ENCODE measurements around the gene KLF6. TPM values are rescaled to one million over a fixed set of nuclear protein-coding genes. Genes with fewer than 3 reads are reported as not detected.

KLF6 gene
- total RNA-seq, 1 experiment from 2014 or later, result 27.7 TPM

DNA sequence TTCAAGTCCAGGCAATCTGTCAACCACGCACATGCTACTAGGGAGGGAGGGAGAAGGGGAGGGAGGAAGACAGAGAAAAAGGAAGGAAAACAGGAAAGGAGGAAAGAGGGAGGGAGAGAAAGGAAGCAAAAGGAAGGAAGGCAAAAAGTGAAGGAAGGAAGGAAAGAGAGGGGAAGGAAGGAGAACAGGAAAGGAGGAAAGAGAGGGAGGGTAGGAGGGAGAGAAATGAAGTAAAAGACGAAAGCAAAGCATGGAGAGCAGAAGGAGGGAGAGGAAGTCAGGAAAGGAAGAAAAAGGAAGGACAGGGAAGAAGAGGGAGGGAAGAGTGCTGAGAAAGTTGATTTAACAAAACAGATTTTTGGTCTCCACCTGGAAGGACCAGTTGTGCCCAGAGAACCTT is 25.6 kb downstream of the KLF6 start:
- intact Hi-C loops (cut with micrococcal nuclease; ENCODE audit: unreplicated experiment), result no loop called here
- Histone ChIP-seq H2AFZ (no peak overlapping the region), H3F3A (ENCODE audit: insufficient read depth, low read depth) (peaks cover 66% of the 10 kb centered on the region), H3K4me1 (replicated peaks; ENCODE audit: insufficient read depth) (peaks cover 88% of the 10 kb centered on the region), H3K4me3 (no peak overlapping the region), H3K9me3 (ENCODE audit: insufficient read depth, low read depth) (no peaks in the 10 kb centered on the region), H3K79me2 (ENCODE audit: low read depth) (no peaks in the 10 kb centered on the region; the same call in 1 of the 2 replicates), H3K27ac (no peak overlapping the region), H3K27me3 (ENCODE audit: insufficient read depth, low read depth) (no peaks in the 10 kb centered on the region), H3K9me2 (ENCODE audit: insufficient read depth) (no peaks in the 10 kb centered on the region), H3K36me3 (ENCODE audit: low read depth) (no peaks in the 10 kb centered on the region), H4K20me1 (ENCODE audit: insufficient read depth) (no peaks in the 10 kb centered on the region), H3K4me2 (0 out of 2 replicates have a peak overlapping the region, but pooled peaks have one; percentile 68)
- ChIA-PET POLR2A (ENCODE audit: unreplicated experiment) (no interaction called here), CTCF (no interaction called here)
- no peak for DNase-seq
- no peak for TF ChIP-seq EZH2 (IDR thresholded peaks at IDR 0.05; ENCODE audit: low read depth)
- TF ChIP-seq, protein P1, sequence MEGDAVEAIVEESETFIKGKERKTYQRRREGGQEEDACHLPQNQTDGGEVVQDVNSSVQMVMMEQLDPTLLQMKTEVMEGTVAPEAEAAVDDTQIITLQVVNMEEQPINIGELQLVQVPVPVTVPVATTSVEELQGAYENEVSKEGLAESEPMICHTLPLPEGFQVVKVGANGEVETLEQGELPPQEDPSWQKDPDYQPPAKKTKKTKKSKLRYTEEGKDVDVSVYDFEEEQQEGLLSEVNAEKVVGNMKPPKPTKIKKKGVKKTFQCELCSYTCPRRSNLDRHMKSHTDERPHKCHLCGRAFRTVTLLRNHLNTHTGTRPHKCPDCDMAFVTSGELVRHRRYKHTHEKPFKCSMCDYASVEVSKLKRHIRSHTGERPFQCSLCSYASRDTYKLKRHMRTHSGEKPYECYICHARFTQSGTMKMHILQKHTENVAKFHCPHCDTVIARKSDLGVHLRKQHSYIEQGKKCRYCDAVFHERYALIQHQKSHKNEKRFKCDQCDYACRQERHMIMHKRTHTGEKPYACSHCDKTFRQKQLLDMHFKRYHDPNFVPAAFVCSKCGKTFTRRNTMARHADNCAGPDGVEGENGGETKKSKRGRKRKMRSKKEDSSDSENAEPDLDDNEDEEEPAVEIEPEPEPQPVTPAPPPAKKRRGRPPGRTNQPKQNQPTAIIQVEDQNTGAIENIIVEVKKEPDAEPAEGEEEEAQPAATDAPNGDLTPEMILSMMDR (conservative IDR thresholded peaks at IDR 0.05), result no peak
- no TSS peak for BruUV-seq (replicated peaks)

DNA sequence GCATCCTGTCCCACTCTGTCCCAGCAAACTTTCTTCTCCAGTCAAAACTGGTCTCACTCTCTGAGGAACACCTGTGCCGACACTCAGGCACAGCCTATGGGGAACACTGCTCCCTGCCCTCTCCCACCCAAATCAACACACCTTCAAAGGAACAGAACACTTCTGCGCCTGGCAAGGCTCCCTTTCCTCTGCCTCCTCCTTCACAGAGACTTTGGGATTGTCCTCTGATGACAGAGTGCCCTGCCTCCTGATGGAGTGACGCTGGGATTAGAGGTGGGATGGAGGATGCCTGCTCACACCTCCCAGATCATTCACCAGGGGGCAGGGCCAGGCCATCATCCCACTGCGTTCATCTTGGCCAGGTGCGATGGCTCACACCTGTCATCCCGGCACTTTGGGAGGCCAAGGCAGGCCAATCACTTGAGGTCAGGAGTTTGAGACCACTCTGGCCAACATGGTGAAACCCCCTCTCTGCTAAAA is 26.5 kb downstream of the KLF6 start:
- H3K27me3 ChIP-seq (ENCODE audit: insufficient read depth, low read depth), result no peaks in the 10 kb centered on the region
- H3K9me3 ChIP-seq (ENCODE audit: insufficient read depth, low read depth), result no peaks in the 10 kb centered on the region
- no peak overlapping the region for H2AFZ ChIP-seq
- intact Hi-C loops (cut with micrococcal nuclease; ENCODE audit: unreplicated experiment), result no loop called here
- peaks cover 84% of the 10 kb centered on the region for H3K4me1 ChIP-seq (replicated peaks; ENCODE audit: insufficient read depth)
- no peak for DNase-seq
- H4K20me1 ChIP-seq (ENCODE audit: insufficient read depth), result no peaks in the 10 kb centered on the region
- H3K36me3 ChIP-seq (ENCODE audit: low read depth), result no peaks in the 10 kb centered on the region
- H3K4me2 ChIP-seq, result peak overlapping the region; percentile 68
- no peaks in the 10 kb centered on the region for H3K9me2 ChIP-seq (ENCODE audit: insufficient read depth)
- POLR2A ChIA-PET (ENCODE audit: unreplicated experiment), result interaction anchor here (0.7 kb wide), 1 partner anchor 89 kb away, joined by 4 read pairs; no protein-coding TSS in a partner anchor
- BruUV-seq (replicated peaks), result no TSS peak
- CTCF ChIA-PET, result no interaction called here
- H3F3A ChIP-seq (ENCODE audit: insufficient read depth, low read depth), result peaks cover 62% of the 10 kb centered on the region
- H3K27ac ChIP-seq, result peak overlapping the region; percentile 92
- no peak overlapping the region for H3K4me3 ChIP-seq
- no peaks in the 10 kb centered on the region; the same call in 1 of the 2 replicates for H3K79me2 ChIP-seq (ENCODE audit: low read depth)
- TF ChIP-seq, protein P1 (conservative IDR thresholded peaks at IDR 0.05), result no peak
- no peak for TF ChIP-seq EZH2 (IDR thresholded peaks at IDR 0.05; ENCODE audit: low read depth)

DNA sequence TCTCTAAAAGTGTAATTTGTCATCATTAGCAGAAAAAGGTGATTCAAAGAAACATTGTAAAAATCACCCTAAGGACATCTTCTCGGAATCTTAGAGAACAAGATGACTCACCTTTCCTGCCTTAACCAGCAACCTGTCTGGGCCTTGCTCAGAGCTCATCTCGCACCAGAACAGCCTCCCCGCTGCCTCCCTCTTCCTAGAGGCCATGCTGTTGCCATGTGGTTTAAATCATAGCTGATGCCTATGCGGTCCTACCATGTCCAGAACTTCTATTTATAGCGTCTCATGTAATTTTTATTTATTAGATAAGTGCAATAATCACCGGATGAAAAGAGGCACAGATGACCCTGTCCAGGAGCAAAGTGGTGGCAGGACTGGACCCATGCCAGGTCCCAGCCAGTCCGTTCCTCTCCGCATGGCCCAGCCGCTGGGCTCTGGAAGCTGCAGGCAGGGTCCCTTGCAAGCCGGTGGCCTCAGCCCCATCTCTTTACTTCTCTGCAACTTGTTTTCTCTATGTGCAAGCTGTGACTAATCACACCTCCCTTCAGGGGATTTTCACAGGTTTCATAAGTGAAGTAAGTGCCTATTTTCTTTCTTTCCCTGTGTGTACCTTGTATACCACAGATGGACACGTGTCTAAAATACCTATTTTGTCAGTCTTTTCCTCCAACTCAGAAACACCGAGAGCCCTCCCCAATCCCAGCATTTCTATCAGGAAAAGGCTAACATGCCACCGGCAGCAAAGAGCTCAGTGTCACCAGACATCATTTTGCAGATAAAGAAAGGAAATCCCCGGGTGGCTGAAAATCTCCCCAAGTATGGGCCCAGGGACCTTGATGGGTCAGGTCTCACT is 27.1 kb downstream of the KLF6 start:
- Histone ChIP-seq H2AFZ (no peak overlapping the region), H3K4me3 (no peak overlapping the region), H3K27me3 (ENCODE audit: insufficient read depth, low read depth) (no peaks in the 10 kb centered on the region), H3K9me3 (ENCODE audit: insufficient read depth, low read depth) (no peaks in the 10 kb centered on the region), H3K79me2 (ENCODE audit: low read depth) (no peaks in the 10 kb centered on the region; the same call in 1 of the 2 replicates), H3K36me3 (ENCODE audit: low read depth) (no peaks in the 10 kb centered on the region), H3K4me2 (peak overlapping the region; percentile 68), H3K27ac (peak overlapping the region; percentile 92), H3K4me1 (replicated peaks; ENCODE audit: insufficient read depth) (peaks cover 80% of the 10 kb centered on the region), H4K20me1 (ENCODE audit: insufficient read depth) (no peaks in the 10 kb centered on the region), H3F3A (ENCODE audit: insufficient read depth, low read depth) (peaks cover 58% of the 10 kb centered on the region), H3K9me2 (ENCODE audit: insufficient read depth) (no peaks in the 10 kb centered on the region)
- peak; percentile 36 to 91 for DNase-seq
- intact Hi-C loops (cut with micrococcal nuclease; ENCODE audit: unreplicated experiment), result no loop called here
- ChIA-PET POLR2A (ENCODE audit: unreplicated experiment) (interaction anchor here (0.7 kb wide), 1 partner anchor 89 kb away, joined by 4 read pairs; no protein-coding TSS in a partner anchor), CTCF (interaction anchor here (0.9 kb wide), 1 partner anchor 19 kb away, joined by 5 read pairs; no protein-coding TSS in a partner anchor)
- no peak for TF ChIP-seq EZH2 (IDR thresholded peaks at IDR 0.05; ENCODE audit: low read depth)
- TF ChIP-seq, protein P1 (conservative IDR thresholded peaks at IDR 0.05), result no peak
- BruUV-seq (replicated peaks), result no TSS peak
